ENCODE measurements around the gene MDFIC. TPM values are rescaled to one million over a fixed set of nuclear protein-coding genes. Genes with fewer than 3 reads are reported as not detected.

The MDFIC gene
- total and polyA plus RNA-seq, 2 experiments from 2014 or later, result 3.0 to 5.2 TPM

DNA sequence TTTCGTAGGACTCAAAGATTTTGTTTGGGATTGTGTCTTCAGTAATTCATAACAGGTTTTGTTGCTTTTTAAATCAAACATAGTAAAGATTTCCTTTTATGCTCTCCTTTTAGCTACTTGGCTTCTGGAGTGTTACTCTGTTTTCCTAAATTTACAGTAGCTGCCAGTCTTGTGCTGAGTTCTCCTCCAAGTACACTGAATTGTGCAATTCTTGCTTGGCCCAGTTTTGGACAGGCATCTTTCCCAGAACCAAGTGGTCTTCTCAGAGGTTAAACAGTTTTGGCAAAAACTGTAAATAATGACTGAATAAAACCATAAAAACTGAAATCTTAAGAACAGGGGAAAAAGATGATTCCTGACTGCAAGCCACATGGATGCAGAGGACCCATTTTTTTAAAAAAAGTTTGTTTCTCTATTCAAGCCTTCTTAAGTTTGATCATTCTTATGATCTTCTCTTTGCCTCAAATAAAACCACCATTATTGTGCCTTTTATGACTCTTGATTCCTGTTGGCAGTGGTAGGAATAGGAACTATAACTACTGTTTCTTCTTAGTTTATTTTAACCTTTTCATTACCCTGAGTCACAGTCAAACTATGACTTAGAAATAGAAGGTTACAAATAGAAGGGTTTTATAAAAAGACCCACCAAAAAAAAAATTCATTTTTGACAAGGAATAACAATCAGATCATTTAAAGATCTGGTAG is 88.0 kb downstream of the MDFIC start:
- Mint-ChIP-seq H3K4me1 (peaks cover 45% of the 10 kb centered on the region), H3K4me3 (no peak overlapping the region), H3K36me3 (ENCODE audit: low read depth) (no peaks in the 10 kb centered on the region), H3K27me3 (ENCODE audit: insufficient read depth, low read depth, poor library complexity) (peaks cover 3% of the 10 kb centered on the region), H3K27ac (no peak overlapping the region), H3K9me3 (no peaks in the 10 kb centered on the region)
- peaks cover 47% of the 10 kb centered on the region for H3K4me1 ChIP-seq (ENCODE audit: insufficient read depth)
- DNase-seq (ENCODE audit: low spot score) (no peak), ATAC-seq (no peak)
- no peaks in the 10 kb centered on the region for H3K27me3 ChIP-seq (ENCODE audit: insufficient read depth)
- no peak for TF ChIP-seq ZNF114 (CRISPR knock-in tag; IDR thresholded peaks at IDR 0.05)
- no peak for TF ChIP-seq CREB1 (CRISPR knock-in tag; IDR thresholded peaks at IDR 0.05; ENCODE audit: low read depth)
- TF ChIP-seq, protein P1, sequence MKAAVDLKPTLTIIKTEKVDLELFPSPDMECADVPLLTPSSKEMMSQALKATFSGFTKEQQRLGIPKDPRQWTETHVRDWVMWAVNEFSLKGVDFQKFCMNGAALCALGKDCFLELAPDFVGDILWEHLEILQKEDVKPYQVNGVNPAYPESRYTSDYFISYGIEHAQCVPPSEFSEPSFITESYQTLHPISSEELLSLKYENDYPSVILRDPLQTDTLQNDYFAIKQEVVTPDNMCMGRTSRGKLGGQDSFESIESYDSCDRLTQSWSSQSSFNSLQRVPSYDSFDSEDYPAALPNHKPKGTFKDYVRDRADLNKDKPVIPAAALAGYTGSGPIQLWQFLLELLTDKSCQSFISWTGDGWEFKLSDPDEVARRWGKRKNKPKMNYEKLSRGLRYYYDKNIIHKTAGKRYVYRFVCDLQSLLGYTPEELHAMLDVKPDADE (IDR thresholded peaks at IDR 0.05), result no peak
- TF ChIP-seq, protein P2, sequence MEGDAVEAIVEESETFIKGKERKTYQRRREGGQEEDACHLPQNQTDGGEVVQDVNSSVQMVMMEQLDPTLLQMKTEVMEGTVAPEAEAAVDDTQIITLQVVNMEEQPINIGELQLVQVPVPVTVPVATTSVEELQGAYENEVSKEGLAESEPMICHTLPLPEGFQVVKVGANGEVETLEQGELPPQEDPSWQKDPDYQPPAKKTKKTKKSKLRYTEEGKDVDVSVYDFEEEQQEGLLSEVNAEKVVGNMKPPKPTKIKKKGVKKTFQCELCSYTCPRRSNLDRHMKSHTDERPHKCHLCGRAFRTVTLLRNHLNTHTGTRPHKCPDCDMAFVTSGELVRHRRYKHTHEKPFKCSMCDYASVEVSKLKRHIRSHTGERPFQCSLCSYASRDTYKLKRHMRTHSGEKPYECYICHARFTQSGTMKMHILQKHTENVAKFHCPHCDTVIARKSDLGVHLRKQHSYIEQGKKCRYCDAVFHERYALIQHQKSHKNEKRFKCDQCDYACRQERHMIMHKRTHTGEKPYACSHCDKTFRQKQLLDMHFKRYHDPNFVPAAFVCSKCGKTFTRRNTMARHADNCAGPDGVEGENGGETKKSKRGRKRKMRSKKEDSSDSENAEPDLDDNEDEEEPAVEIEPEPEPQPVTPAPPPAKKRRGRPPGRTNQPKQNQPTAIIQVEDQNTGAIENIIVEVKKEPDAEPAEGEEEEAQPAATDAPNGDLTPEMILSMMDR (conservative IDR thresholded peaks at IDR 0.05; ENCODE audit: low read depth in 2 of 2), result no peak
- no peak for TF ChIP-seq POLR2AphosphoS5 (IDR thresholded peaks at IDR 0.05; ENCODE audit: low read depth)
- TF ChIP-seq NANOG (IDR thresholded peaks at IDR 0.05; ENCODE audit: borderline replicate concordance), result no peak
- TF ChIP-seq ZNF331 (CRISPR knock-in tag; IDR thresholded peaks at IDR 0.05; ENCODE audit: low read depth), result no peak
- H3K36me3 ChIP-seq (ENCODE audit: insufficient read depth), result no peaks in the 10 kb centered on the region
- H3K79me2 ChIP-seq (replicated peaks; ENCODE audit: insufficient read depth), result no peaks in the 10 kb centered on the region
- no peaks in the 10 kb centered on the region for H3K9me2 ChIP-seq (ENCODE audit: insufficient read depth)
- no peak overlapping the region for H3K27ac ChIP-seq (ENCODE audit: low read depth)
- H2AFZ ChIP-seq, result no peak overlapping the region
- no peak overlapping the region for H3K4me3 ChIP-seq
- H3F3A ChIP-seq (replicated peaks; ENCODE audit: low read depth), result no peaks in the 10 kb centered on the region
- peak overlapping the region; percentile 47 for H3K4me2 ChIP-seq
- H4K20me1 ChIP-seq (replicated peaks; ENCODE audit: insufficient read depth), result no peaks in the 10 kb centered on the region

DNA sequence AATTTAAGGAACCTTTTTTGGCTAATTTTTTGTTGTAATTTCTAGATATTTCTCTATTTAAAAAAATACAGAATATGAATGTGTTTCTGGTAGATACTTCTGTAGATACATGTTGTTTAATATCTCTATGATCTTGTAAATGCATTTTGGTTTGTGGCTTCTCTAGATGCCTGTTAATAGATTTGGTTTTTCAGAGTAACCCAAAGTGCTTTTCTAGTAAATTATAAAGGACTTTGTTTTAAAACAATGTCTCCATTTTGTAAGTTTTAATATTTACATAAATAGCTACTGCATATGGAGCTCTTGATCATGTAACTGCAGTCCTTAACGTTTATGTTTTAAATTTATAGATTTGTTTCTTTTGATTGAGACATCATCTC is 88.5 kb downstream of the MDFIC start:
- H3K4me3 Mint-ChIP-seq, result no peak overlapping the region
- H3K27me3 Mint-ChIP-seq (ENCODE audit: insufficient read depth, low read depth, poor library complexity), result peaks cover 3% of the 10 kb centered on the region
- no peaks in the 10 kb centered on the region for H3K36me3 ChIP-seq (ENCODE audit: insufficient read depth)
- peaks cover 42% of the 10 kb centered on the region for H3K4me1 ChIP-seq (ENCODE audit: insufficient read depth)
- H3K4me1 Mint-ChIP-seq, result peaks cover 40% of the 10 kb centered on the region
- H3F3A ChIP-seq (replicated peaks; ENCODE audit: low read depth), result no peaks in the 10 kb centered on the region
- H3K27me3 ChIP-seq (ENCODE audit: insufficient read depth), result no peaks in the 10 kb centered on the region
- H2AFZ ChIP-seq, result no peak overlapping the region
- no peaks in the 10 kb centered on the region for H3K9me3 Mint-ChIP-seq
- no peaks in the 10 kb centered on the region for H3K9me2 ChIP-seq (ENCODE audit: insufficient read depth)
- no peaks in the 10 kb centered on the region for H4K20me1 ChIP-seq (replicated peaks; ENCODE audit: insufficient read depth)
- no peaks in the 10 kb centered on the region for H3K79me2 ChIP-seq (replicated peaks; ENCODE audit: insufficient read depth)
- no peak overlapping the region for H3K4me2 ChIP-seq
- no peaks in the 10 kb centered on the region for H3K36me3 Mint-ChIP-seq (ENCODE audit: low read depth)
- ATAC-seq (no peak), DNase-seq (ENCODE audit: low spot score) (no peak)
- H3K4me3 ChIP-seq, result no peak overlapping the region
- TF ChIP-seq ZNF331 (CRISPR knock-in tag; IDR thresholded peaks at IDR 0.05; ENCODE audit: low read depth) (no peak), ZNF114 (CRISPR knock-in tag; IDR thresholded peaks at IDR 0.05) (no peak), JUNB (IDR thresholded peaks at IDR 0.05; ENCODE audit: unreplicated experiment) (no peak), EZH2 (IDR thresholded peaks at IDR 0.05; ENCODE audit: low read depth, unreplicated experiment) (no peak), NANOG (IDR thresholded peaks at IDR 0.05; ENCODE audit: borderline replicate concordance) (no peak)
- TF ChIP-seq, protein P3, sequence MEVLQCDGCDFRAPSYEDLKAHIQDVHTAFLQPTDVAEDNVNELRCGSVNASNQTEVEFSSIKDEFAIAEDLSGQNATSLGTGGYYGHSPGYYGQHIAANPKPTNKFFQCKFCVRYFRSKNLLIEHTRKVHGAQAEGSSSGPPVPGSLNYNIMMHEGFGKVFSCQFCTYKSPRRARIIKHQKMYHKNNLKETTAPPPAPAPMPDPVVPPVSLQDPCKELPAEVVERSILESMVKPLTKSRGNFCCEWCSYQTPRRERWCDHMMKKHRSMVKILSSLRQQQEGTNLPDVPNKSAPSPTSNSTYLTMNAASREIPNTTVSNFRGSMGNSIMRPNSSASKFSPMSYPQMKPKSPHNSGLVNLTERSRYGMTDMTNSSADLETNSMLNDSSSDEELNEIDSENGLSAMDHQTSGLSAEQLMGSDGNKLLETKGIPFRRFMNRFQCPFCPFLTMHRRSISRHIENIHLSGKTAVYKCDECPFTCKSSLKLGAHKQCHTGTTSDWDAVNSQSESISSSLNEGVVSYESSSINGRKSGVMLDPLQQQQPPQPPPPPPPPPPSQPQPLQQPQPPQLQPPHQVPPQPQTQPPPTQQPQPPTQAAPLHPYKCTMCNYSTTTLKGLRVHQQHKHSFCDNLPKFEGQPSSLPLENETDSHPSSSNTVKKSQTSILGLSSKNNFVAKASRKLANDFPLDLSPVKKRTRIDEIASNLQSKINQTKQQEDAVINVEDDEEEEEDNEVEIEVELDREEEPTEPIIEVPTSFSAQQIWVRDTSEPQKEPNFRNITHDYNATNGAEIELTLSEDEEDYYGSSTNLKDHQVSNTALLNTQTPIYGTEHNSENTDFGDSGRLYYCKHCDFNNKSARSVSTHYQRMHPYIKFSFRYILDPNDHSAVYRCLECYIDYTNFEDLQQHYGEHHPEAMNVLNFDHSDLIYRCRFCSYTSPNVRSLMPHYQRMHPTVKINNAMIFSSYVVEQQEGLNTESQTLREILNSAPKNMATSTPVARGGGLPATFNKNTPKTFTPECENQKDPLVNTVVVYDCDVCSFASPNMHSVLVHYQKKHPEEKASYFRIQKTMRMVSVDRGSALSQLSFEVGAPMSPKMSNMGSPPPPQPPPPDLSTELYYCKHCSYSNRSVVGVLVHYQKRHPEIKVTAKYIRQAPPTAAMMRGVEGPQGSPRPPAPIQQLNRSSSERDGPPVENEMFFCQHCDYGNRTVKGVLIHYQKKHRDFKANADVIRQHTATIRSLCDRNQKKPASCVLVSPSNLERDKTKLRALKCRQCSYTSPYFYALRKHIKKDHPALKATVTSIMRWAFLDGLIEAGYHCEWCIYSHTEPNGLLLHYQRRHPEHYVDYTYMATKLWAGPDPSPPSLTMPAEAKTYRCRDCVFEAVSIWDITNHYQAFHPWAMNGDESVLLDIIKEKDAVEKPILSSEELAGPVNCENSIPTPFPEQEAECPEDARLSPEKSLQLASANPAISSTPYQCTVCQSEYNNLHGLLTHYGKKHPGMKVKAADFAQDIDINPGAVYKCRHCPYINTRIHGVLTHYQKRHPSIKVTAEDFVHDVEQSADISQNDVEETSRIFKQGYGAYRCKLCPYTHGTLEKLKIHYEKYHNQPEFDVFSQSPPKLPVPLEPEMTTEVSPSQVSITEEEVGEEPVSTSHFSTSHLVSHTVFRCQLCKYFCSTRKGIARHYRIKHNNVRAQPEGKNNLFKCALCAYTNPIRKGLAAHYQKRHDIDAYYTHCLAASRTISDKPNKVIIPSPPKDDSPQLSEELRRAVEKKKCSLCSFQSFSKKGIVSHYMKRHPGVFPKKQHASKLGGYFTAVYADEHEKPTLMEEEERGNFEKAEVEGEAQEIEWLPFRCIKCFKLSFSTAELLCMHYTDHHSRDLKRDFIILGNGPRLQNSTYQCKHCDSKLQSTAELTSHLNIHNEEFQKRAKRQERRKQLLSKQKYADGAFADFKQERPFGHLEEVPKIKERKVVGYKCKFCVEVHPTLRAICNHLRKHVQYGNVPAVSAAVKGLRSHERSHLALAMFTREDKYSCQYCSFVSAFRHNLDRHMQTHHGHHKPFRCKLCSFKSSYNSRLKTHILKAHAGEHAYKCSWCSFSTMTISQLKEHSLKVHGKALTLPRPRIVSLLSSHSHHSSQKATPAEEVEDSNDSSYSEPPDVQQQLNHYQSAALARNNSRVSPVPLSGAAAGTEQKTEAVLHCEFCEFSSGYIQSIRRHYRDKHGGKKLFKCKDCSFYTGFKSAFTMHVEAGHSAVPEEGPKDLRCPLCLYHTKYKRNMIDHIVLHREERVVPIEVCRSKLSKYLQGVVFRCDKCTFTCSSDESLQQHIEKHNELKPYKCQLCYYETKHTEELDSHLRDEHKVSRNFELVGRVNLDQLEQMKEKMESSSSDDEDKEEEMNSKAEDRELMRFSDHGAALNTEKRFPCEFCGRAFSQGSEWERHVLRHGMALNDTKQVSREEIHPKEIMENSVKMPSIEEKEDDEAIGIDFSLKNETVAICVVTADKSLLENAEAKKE (CRISPR knock-in tag; IDR thresholded peaks at IDR 0.05), result no peak
- H3K27ac ChIP-seq (ENCODE audit: low read depth), result no peak overlapping the region
- H3K27ac Mint-ChIP-seq, result no peak overlapping the region
